HG02763 (cell line): ENCODE measurements around the gene SLC6A12.

Experiments used
- ATAC-seq: cut with Tn5 transposase; IDR thresholded peaks from one replicate; pipeline ENCODE4 v1.9.1; 2021; ENCODE audit warnings: mild to moderate bottlenecking, moderate library complexity; ENCODE audit not compliant: unreplicated experiment

The SLC6A12 gene

GRCh38 chr12:145369-145960, 68.5 kb downstream of the SLC6A12 start:
- ATAC-seq = no peak

- no peak for ATAC-seq
Measured at GRCh38 chr12:144650-145284, 69.2 kb downstream of the SLC6A12 start.

- ATAC-seq = no peak
Measured at GRCh38 chr12:143964-144649, 69.8 kb downstream of the SLC6A12 start.

DNA sequence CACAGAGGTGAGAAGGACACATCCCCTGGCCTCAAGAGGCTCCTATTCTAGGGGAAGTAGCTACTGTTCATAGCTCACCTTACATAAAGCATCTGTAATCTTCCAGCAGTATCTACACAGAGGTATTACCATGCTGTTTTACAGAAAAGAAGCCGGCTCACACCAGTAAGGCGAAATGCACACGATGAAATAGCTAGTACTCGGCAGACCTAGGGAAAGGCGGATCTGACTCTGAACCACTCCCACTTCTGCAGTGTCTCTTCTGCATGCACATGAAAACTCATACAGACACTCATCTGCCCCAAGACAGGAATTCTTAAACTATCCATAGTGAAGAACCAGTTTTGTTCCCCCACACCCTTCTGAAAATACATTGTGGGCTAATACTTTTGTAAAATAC, 73.8 kb downstream of the SLC6A12 start:
- ATAC-seq = no peak
